ENCODE measurements around the gene EHMT1.

DNA sequence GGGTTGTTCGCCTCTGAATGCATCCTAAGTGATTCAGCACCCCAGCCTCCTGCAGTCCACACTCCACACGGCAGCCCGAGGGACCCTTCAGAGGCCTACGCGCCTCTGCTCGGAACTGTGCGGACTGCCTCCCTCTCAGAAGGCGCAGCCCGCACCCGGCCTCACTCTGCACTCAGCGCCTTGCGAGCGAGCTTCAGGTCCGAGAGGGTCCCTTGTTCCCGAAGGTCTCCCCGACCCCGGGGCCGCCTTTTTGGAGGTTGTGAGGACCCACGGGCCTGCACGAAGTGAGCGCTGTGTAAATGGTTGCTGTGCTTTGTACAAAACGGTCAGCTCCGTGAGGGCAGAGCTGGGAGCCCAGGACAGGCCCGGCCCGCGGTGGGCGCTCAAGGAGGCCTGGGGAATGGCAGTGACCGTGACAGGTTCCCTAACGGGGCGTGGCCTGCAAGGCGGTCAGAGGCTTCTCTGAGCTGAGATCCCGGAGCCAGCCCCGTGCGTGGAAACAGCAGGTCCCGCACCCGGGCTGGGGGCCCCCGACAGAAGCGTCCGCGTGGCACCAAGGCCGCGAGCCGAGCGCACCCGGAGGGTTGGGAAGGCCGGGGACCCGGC is 258.1 kb downstream of the EHMT1 start:
- TF ChIP-seq TBP (IDR thresholded peaks at IDR 0.05; ENCODE audit: low read depth, low read length) (no peak), RXRA (IDR thresholded peaks at IDR 0.05; ENCODE audit: insufficient read depth, low read depth, low read length) (no peak), YY1 (IDR thresholded peaks at IDR 0.05; ENCODE audit: low read depth, low read length) (no peak), POLR2A (IDR thresholded peaks at IDR 0.05; ENCODE audit: control extremely low read depth in 1 of 2, low read depth in 2 of 2, low read length in 2 of 2) (no peak), POLR2AphosphoS5 (IDR thresholded peaks at IDR 0.05; ENCODE audit: low read depth, low read length) (no peak), BCL11A (IDR thresholded peaks at IDR 0.05; ENCODE audit: low read depth in 2 of 2, low read length in 2 of 2) (no peak), GABPA (IDR thresholded peaks at IDR 0.05; ENCODE audit: borderline replicate concordance, insufficient read depth, low read length) (no peak)
- TF ChIP-seq, protein P1, sequence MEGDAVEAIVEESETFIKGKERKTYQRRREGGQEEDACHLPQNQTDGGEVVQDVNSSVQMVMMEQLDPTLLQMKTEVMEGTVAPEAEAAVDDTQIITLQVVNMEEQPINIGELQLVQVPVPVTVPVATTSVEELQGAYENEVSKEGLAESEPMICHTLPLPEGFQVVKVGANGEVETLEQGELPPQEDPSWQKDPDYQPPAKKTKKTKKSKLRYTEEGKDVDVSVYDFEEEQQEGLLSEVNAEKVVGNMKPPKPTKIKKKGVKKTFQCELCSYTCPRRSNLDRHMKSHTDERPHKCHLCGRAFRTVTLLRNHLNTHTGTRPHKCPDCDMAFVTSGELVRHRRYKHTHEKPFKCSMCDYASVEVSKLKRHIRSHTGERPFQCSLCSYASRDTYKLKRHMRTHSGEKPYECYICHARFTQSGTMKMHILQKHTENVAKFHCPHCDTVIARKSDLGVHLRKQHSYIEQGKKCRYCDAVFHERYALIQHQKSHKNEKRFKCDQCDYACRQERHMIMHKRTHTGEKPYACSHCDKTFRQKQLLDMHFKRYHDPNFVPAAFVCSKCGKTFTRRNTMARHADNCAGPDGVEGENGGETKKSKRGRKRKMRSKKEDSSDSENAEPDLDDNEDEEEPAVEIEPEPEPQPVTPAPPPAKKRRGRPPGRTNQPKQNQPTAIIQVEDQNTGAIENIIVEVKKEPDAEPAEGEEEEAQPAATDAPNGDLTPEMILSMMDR (IDR thresholded peaks at IDR 0.05; ENCODE audit: control extremely low read depth in 1 of 3, insufficient read depth in 1 of 3, low read depth in 1 of 3, low read length in 3 of 3), result no peak
- TF ChIP-seq, protein P2, sequence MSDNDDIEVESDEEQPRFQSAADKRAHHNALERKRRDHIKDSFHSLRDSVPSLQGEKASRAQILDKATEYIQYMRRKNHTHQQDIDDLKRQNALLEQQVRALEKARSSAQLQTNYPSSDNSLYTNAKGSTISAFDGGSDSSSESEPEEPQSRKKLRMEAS (IDR thresholded peaks at IDR 0.05), result no peak

Measured in H1 (cell line).